Measurements from ENCODE around the gene PDZD2.

DNA sequence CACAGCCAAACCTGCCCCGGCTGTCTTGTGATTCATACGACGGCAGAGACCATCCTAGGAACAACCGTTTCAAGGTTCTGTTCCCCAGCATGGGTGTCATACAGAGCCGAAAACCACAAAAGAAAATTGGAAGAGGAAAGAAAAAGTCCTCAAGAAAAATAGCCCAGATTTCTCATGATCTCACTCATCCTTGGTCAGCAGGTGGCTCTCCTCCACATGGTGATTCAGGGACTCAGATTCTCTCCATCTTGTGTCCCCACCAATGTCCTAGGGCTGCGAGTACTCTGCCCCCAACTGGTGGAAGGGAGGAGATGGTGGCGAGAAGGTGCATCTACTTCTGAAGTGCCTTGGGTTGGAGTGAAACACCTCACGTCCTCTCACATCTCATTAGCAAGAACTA lies 25.6 kb downstream of the PDZD2 start:
- TF ChIP-seq CTCF (IDR thresholded peaks at IDR 0.05), result no peak
- no peak for TF ChIP-seq POLR2A (IDR thresholded peaks at IDR 0.05)
